Measurements from ENCODE around the gene ACOT11. TPM values are rescaled to one million over a fixed set of nuclear protein-coding genes. Genes with fewer than 3 reads are reported as not detected.

ACOT11 gene
- total and polyA plus RNA-seq, 9 donors: 3.0 to 28.4 (median 14.7) TPM

DNA sequence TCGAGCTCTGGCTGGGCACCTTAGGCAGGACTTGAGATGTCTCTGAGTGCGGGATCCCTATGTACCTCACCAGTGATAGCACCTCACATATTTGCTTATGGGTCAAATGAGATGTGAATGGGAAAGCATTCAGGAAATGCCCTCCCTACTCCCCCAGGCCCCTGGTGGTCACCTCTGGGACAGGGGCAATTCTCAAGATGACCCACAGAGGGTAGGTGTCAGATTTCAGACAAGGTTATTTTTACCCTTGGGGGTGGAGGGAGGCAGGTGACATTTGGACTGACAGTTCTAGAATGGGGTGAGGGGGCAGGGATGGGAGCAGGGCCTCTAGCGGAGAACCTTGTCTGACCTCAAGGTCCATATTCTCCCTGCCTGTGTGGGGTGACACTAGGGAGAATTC lies 27.1 kb downstream of the ACOT11 start:
- no peak for TF ChIP-seq POLR2A (IDR thresholded peaks at IDR 0.05)
- TF ChIP-seq EP300 (IDR thresholded peaks at IDR 0.05): no peak
- TF ChIP-seq, protein P1, sequence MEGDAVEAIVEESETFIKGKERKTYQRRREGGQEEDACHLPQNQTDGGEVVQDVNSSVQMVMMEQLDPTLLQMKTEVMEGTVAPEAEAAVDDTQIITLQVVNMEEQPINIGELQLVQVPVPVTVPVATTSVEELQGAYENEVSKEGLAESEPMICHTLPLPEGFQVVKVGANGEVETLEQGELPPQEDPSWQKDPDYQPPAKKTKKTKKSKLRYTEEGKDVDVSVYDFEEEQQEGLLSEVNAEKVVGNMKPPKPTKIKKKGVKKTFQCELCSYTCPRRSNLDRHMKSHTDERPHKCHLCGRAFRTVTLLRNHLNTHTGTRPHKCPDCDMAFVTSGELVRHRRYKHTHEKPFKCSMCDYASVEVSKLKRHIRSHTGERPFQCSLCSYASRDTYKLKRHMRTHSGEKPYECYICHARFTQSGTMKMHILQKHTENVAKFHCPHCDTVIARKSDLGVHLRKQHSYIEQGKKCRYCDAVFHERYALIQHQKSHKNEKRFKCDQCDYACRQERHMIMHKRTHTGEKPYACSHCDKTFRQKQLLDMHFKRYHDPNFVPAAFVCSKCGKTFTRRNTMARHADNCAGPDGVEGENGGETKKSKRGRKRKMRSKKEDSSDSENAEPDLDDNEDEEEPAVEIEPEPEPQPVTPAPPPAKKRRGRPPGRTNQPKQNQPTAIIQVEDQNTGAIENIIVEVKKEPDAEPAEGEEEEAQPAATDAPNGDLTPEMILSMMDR (IDR thresholded peaks at IDR 0.05): no peak
- intact Hi-C loops (cut with DNase I): no loop called here
- H3K27me3 ChIP-seq: no peaks in the 10 kb centered on the region
- no peaks in the 10 kb centered on the region for H3K36me3 ChIP-seq
- H3K27ac ChIP-seq: no peak overlapping the region
- H3K9me3 ChIP-seq: no peaks in the 10 kb centered on the region
- H3K4me3 ChIP-seq: no peak overlapping the region
- WGBS, 3 donors: 94 to 100% (median 97%) methylated on average over 3 of the region's 3 CpGs
- no peak for DNase-seq
- peaks cover 5% of the 10 kb centered on the region for H3K4me1 ChIP-seq (ENCODE audit: insufficient read depth)

DNA sequence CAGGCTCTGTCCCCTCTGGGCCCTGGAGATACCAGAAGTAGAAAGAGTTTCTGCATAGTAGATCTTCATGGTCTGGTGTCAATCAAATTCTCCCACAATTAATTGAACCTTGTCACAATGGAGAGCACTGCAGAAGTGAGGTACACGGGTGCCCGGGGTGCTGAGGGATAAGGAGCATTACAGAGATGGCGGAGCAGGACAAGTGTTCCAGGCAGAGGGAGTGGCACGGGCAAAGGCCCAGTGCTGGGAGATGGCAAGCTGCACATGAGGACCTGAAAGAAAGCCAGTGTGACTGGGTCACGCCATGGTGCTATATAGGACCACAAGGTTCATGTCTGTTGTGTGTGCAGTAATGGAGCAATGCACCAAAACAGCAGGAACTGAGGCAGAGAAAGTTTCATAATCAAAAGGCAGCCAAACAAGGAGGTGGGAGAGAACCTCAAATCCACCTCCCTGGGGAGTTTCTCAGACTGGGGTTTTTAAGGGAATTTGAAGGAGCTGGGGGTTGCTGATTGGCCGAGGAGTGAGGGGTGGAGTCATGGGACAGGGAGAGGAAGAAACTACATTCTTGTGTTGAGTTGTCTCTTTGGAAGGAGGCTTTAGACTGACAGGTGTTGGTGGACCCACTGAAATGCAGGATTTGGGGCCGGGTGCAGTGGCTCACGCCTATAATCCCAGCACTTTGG lies 27.7 kb downstream of the ACOT11 start:
- no peak for DNase-seq
- intact Hi-C loops (cut with DNase I): no loop called here
- Histone ChIP-seq H3K4me1 (ENCODE audit: insufficient read depth) (peaks cover 8% of the 10 kb centered on the region), H3K9me3 (no peaks in the 10 kb centered on the region), H3K4me3 (no peak overlapping the region), H3K27ac (no peak overlapping the region), H3K36me3 (no peaks in the 10 kb centered on the region), H3K27me3 (no peaks in the 10 kb centered on the region)
- no peak for TF ChIP-seq POLR2A (IDR thresholded peaks at IDR 0.05)
- no peak for TF ChIP-seq EP300 (IDR thresholded peaks at IDR 0.05)
- TF ChIP-seq, protein P1 (IDR thresholded peaks at IDR 0.05): no peak
- 92 to 95% (median 94%) methylated on average over 8 of the region's 8 CpGs for WGBS, 3 donors

DNA sequence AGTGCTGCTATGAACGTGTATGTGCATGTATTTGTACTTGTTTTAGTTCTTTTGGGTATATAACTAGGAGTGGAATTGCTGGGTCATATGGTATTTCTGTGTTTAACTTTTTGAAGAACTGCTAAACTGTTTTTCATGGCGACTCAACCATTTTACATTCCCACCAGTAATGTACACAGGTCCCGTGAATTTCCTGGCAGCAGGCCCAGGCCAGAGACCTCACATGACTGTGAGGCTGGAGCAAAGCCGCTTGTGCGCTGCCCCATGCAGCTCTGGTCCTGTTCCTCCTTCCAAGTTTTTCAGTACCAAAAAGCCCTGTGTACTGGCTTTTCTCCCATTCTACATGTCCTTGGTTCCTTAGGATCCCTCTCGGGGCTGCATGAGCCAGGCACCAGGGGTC lies 29.6 kb downstream of the ACOT11 start:
- Histone ChIP-seq H3K27ac (no peak overlapping the region), H3K36me3 (no peaks in the 10 kb centered on the region), H3K4me3 (no peak overlapping the region), H3K4me1 (ENCODE audit: insufficient read depth) (peaks cover 26% of the 10 kb centered on the region), H3K27me3 (no peaks in the 10 kb centered on the region), H3K9me3 (no peaks in the 10 kb centered on the region)
- intact Hi-C loops (cut with DNase I): no loop called here
- TF ChIP-seq, protein P1 (IDR thresholded peaks at IDR 0.05): no peak
- TF ChIP-seq EP300 (IDR thresholded peaks at IDR 0.05) (no peak), POLR2A (IDR thresholded peaks at IDR 0.05) (no peak)
- WGBS, 3 donors: 59 to 65% (median 65%) methylated on average over 6 of the region's 6 CpGs
- peak in 4 of 5 donors; percentile 39 to 68 (median 52) for DNase-seq

DNA sequence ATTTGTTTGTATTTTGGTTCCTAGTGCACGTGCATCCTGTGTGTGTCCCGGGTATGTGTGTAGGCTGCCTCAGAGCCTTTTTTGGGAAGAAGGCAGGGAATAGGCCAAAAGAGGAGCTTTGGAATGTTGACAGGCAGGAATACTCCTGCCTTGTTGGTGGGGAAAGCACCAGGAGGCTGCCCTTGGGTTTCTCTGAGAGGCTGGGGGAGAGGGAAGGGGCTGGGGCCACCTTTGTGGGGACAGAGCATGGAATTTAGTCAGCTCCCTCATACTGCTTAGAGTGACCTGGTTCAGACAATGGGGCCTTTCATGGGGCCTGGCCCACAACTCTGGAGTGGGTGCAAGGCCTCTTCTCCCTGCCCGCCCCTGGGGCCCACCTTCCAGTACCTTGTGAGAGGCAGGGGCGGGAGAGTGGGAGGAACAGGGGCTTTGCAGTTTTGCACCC lies 31.3 kb downstream of the ACOT11 start:
- TF ChIP-seq, protein P1 (IDR thresholded peaks at IDR 0.05): no peak
- TF ChIP-seq POLR2A (IDR thresholded peaks at IDR 0.05): no peak
- TF ChIP-seq EP300 (IDR thresholded peaks at IDR 0.05): no peak
- H3K36me3 ChIP-seq: no peaks in the 10 kb centered on the region
- H3K27ac ChIP-seq: peak overlapping the region in 1 of 2 donors; percentile 53
- DNase-seq: no peak
- H3K27me3 ChIP-seq: no peaks in the 10 kb centered on the region
- intact Hi-C loops (cut with DNase I): no loop called here
- H3K4me1 ChIP-seq (ENCODE audit: insufficient read depth): peaks cover 26% of the 10 kb centered on the region
- H3K4me3 ChIP-seq: no peak overlapping the region
- no peaks in the 10 kb centered on the region for H3K9me3 ChIP-seq
- WGBS, 3 donors: 40 to 50% (median 45%) methylated on average over 4 of the region's 4 CpGs

Data from ovary (tissue), 9 donors.